Activated CD4-positive, alpha-beta T cell treated with anti-CD3 and anti-CD28 coated beads for 36 hours (primary cell): ENCODE data around the gene CACNA2D3. TPM values are rescaled to one million over a fixed set of nuclear protein-coding genes. Genes with fewer than 3 reads are reported as not detected.

Experiments used
- ATAC-seq: fragments of 200-7000 bp; cut with Tn5 transposase; one replicate; pipeline ENCODE4 v1.10.0; 2021; ENCODE audit warnings: mild to moderate bottlenecking, moderate library complexity
- CTCF ChIA-PET: fragments of 350-600 bp; sonication (Branson Sonifier 250); formaldehyde crosslinking; loops from one replicate; lab custom pipeline; 2021; ENCODE audit warnings: antibody characterized with exemption; lab: Charles Lee
- POLR2A ChIA-PET: fragments of 350-600 bp; sonication (Branson Sonifier 250); formaldehyde crosslinking; loops from one replicate; lab custom pipeline; 2021; ENCODE audit warnings: antibody characterized with exemption, inconsistent platforms; lab: Charles Lee
- DNase-seq: peaks from one replicate; pipeline ENCODE4 v3.0.0-alpha.2; 2020
- H3K27ac Mint-ChIP-seq: one replicate; pipeline ENCODE4 v1.8.0; 2021; ENCODE audit warnings: mixed read lengths
- H3K27me3 Mint-ChIP-seq: one replicate; pipeline ENCODE4 v1.8.0; 2021; ENCODE audit warnings: mixed read lengths
- H3K36me3 Mint-ChIP-seq: one replicate; pipeline ENCODE4 v1.8.0; 2021; ENCODE audit warnings: low read depth, mixed read lengths
- H3K4me1 Mint-ChIP-seq: one replicate; pipeline ENCODE4 v1.8.0; 2021; ENCODE audit warnings: mixed read lengths
- H3K4me3 Mint-ChIP-seq: one replicate; pipeline ENCODE4 v1.8.0; 2021; ENCODE audit warnings: mild to moderate bottlenecking, moderate library complexity, mixed read lengths
- H3K9me3 Mint-ChIP-seq: one replicate; pipeline ENCODE4 v1.8.0; 2021; ENCODE audit warnings: low read depth, mixed read lengths
- intact Hi-C, 2 experiments: fragments of 100-400 bp; cut with DNase I in 1 of 2; cut with micrococcal nuclease in 1 of 2; formaldehyde crosslinking; loops; one replicate each; pipeline versions ENCODE4 v1.14.2 to v1.15.1; 2022 to 2024; cut with DNase I, micrococcal nuclease
- total RNA-seq, 2 experiments: library from RNA; stranded (reverse); gene quantifications; one replicate each; pipeline ENCODE4 v1.2.3, GENCODE V29; 2021

The CACNA2D3 gene
- total RNA-seq, 2 experiments from 2014 or later: not detected

DNA sequence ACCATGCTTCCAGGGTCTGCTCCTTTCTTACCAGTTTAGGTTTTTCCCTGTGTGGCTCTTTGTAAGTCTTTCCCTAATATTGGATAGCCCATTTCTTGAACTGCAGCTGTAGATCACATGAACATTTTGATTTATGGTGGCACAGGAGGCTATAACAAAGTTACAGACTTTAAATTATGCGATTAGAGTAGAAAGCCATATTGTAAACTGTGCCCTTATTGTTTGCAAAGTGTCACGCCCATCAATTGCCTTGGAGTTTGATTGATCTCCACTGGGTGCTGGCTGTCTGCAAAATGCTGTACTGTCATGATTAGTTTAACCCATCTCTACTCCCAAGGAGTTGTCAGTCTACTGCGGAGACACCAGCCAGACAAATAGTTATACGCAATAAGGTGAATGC is 110.3 kb downstream of the CACNA2D3 start:
- Mint-ChIP-seq H3K36me3 (no peaks in the 10 kb centered on the region), H3K27ac (no peak overlapping the region), H3K27me3 (peaks cover 9% of the 10 kb centered on the region), H3K4me3 (no peak overlapping the region), H3K9me3 (no peaks in the 10 kb centered on the region), H3K4me1 (no peaks in the 10 kb centered on the region)
- DNase-seq (no peak), ATAC-seq (no peak)
- POLR2A ChIA-PET: no interaction called here
- CTCF ChIA-PET: no interaction called here
- intact Hi-C loops: no loop called here

DNA sequence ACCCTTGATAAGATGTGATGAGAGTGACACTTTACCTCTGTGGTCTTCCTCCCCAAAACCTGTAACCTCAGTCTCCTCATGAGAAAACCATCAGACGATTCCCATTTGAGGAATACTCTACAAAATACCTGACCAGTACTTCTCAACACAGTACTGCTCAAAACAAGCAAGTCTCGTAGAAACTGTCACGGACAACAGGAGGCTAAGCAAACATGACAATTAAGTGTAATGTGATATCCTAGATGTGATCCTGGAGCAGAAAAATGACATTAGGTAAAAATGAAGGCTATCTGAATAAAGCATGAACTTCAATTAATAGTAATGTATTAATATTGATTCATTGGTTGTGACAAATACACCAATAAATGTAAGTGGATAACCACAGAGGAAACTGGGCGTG is 113.6 kb downstream of the CACNA2D3 start:
- ChIA-PET CTCF (no interaction called here), POLR2A (no interaction called here)
- intact Hi-C loops: no loop called here
- ATAC-seq (no peak), DNase-seq (no peak)
- Mint-ChIP-seq H3K4me1 (no peaks in the 10 kb centered on the region), H3K36me3 (no peaks in the 10 kb centered on the region), H3K27ac (no peak overlapping the region), H3K27me3 (peaks cover 8% of the 10 kb centered on the region), H3K9me3 (no peaks in the 10 kb centered on the region), H3K4me3 (no peak overlapping the region)

DNA sequence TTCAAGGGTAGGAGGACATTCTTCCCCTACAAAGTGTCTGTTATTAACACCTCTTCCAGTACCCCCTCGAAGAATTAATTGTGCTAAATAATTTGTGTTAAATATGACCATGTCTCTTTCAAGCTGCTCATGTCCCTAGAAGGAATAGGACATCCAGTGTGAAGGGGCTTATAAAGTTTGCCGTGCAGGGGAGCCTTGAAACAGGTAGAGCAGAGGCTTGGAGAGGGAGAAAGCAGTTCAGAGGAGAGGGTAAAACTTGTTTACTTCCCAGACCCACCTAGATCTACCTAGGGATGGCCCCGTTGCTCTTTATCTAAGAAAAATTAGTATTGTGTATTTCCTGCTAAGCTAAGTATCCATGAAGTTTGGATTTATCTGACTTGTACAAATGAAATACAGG is 114.8 kb downstream of the CACNA2D3 start:
- ATAC-seq (no peak), DNase-seq (no peak)
- no peaks in the 10 kb centered on the region for H3K9me3 Mint-ChIP-seq
- H3K36me3 Mint-ChIP-seq: no peaks in the 10 kb centered on the region
- H3K27me3 Mint-ChIP-seq: peaks cover 8% of the 10 kb centered on the region
- no peaks in the 10 kb centered on the region for H3K4me1 Mint-ChIP-seq
- CTCF ChIA-PET: no interaction called here
- no peak overlapping the region for H3K4me3 Mint-ChIP-seq
- no peak overlapping the region for H3K27ac Mint-ChIP-seq
- intact Hi-C loops: no loop called here
- POLR2A ChIA-PET: no interaction called here

DNA sequence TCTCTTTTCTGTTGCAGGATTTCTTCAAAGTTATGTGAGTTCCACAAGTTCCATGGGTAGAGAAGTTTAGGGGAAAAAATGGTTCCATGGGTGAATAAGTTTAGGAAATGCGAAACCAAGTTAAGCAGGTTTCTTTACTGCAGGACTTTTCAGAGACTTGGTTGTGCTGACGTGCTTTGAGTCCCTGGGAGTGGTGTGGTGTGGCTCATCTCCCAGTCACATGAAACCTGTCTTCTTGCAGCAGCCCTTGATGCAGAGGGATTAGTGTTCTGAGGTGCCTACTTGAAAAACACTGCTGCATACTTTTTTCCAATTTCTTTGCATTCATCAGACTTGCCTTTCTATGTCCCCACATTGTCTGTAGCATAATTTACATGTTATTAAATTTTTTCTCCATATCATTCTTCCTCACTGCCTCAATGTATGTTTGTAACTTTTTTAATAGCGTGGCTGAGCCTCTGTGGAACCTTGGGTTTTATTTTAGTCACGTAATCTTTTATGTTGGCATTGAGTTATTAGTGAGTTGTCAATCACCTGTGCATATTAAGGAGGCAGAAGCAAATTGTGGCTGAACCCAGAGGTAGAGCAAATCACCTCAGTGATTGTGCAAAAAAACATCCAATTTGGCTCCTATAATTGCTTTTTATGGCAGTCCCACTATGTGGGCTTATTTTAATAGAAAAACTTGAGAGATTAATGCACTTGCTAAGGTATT is 115.6 kb downstream of the CACNA2D3 start:
- ChIA-PET CTCF (no interaction called here), POLR2A (no interaction called here)
- DNase-seq (no peak), ATAC-seq (no peak)
- no peaks in the 10 kb centered on the region for H3K36me3 Mint-ChIP-seq
- no peak overlapping the region for H3K4me3 Mint-ChIP-seq
- intact Hi-C loops: no loop called here
- H3K4me1 Mint-ChIP-seq: no peaks in the 10 kb centered on the region
- H3K27me3 Mint-ChIP-seq: peaks cover 4% of the 10 kb centered on the region
- no peaks in the 10 kb centered on the region for H3K9me3 Mint-ChIP-seq
- H3K27ac Mint-ChIP-seq: no peak overlapping the region

DNA sequence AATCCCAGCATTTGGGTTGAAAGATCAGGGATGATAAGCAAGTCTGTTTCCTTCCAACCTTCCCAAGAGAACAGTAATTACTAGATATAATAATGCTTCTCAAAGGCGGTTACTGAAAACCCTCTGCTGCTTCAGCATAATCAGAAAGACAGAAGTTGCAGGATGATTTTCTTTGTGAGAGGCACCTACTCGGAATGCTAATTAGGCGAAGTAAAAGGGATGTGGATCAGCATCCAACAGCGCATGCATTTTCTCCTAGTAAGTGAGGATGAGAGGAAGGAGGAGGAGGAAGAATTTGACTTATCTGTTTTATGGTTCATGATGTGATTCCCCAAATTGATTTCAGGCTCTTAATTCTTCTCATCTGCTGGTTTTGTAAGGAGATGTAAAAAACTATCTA is 118.0 kb downstream of the CACNA2D3 start:
- peaks cover 2% of the 10 kb centered on the region for H3K27me3 Mint-ChIP-seq
- intact Hi-C loops: no loop called here
- CTCF ChIA-PET: no interaction called here
- no peaks in the 10 kb centered on the region for H3K4me1 Mint-ChIP-seq
- ATAC-seq (no peak), DNase-seq (no peak)
- POLR2A ChIA-PET: no interaction called here
- H3K27ac Mint-ChIP-seq: no peak overlapping the region
- H3K4me3 Mint-ChIP-seq: no peak overlapping the region
- H3K36me3 Mint-ChIP-seq: no peaks in the 10 kb centered on the region
- H3K9me3 Mint-ChIP-seq: no peaks in the 10 kb centered on the region

GRCh38 chr3:54243056-54243931 is 120.9 kb downstream of the CACNA2D3 start:
- intact Hi-C loops: no loop called here
- Mint-ChIP-seq H3K4me1 (no peaks in the 10 kb centered on the region), H3K4me3 (no peak overlapping the region), H3K27me3 (peaks cover 2% of the 10 kb centered on the region), H3K36me3 (no peaks in the 10 kb centered on the region), H3K27ac (no peak overlapping the region), H3K9me3 (peaks cover 4% of the 10 kb centered on the region)
- DNase-seq (no peak), ATAC-seq (no peak)
- ChIA-PET POLR2A (no interaction called here), CTCF (no interaction called here)

GRCh38 chr3:54243960-54244682 is 121.8 kb downstream of the CACNA2D3 start:
- POLR2A ChIA-PET: no interaction called here

DNA sequence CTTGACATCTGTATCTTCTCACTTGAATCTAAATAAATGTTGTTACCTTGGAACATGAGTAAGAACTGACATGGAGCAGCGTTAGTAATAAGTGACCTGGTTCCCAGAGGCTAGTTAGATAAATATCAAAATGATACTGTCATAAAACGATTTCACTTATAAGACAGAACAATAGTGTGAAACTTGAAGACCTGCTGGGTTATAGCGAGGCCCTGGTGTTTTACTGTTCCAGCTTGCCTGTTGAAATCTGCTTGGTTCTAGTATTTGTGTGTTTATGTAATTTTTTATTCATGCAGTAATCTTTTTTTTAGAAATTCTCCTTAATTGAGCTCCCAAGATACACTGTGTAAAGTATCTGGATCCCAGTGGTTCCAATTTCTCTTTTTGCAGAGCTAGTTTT is 129.4 kb downstream of the CACNA2D3 start:
- intact Hi-C loops: no loop called here
- Mint-ChIP-seq H3K9me3 (no peaks in the 10 kb centered on the region), H3K36me3 (no peaks in the 10 kb centered on the region), H3K4me3 (no peak overlapping the region), H3K4me1 (no peaks in the 10 kb centered on the region), H3K27ac (no peak overlapping the region), H3K27me3 (no peaks in the 10 kb centered on the region)
- ATAC-seq: no peak
- ChIA-PET POLR2A (no interaction called here), CTCF (no interaction called here)
- DNase-seq: no peak

More at GRCh38 chr3:54243960-54244682, 121.8 kb downstream of the CACNA2D3 start:
- no peak overlapping the region for H3K27ac Mint-ChIP-seq
- peaks cover 4% of the 10 kb centered on the region for H3K9me3 Mint-ChIP-seq
- no peaks in the 10 kb centered on the region for H3K4me1 Mint-ChIP-seq
- CTCF ChIA-PET: no interaction called here
- ATAC-seq (no peak), DNase-seq (no peak)
- peaks cover 2% of the 10 kb centered on the region for H3K27me3 Mint-ChIP-seq
- H3K4me3 Mint-ChIP-seq: no peak overlapping the region
- no peaks in the 10 kb centered on the region for H3K36me3 Mint-ChIP-seq
- intact Hi-C loops: no loop called here

GRCh38 chr3:54257125-54257720 is 134.9 kb downstream of the CACNA2D3 start:
- H3K27ac Mint-ChIP-seq: no peak overlapping the region
- no peaks in the 10 kb centered on the region for H3K36me3 Mint-ChIP-seq
- intact Hi-C loops: no loop called here
- POLR2A ChIA-PET: interaction anchor here (0.6 kb wide), 1 partner anchor 138 kb away, joined by 5 read pairs; no protein-coding TSS in a partner anchor
- no peaks in the 10 kb centered on the region for H3K4me1 Mint-ChIP-seq
- CTCF ChIA-PET: no interaction called here
- no peak for ATAC-seq
- no peak for DNase-seq
- no peak overlapping the region for H3K4me3 Mint-ChIP-seq
- H3K9me3 Mint-ChIP-seq: no peaks in the 10 kb centered on the region
- peaks cover 8% of the 10 kb centered on the region for H3K27me3 Mint-ChIP-seq

GRCh38 chr3:54259636-54260035 is 137.3 kb downstream of the CACNA2D3 start:
- peaks cover 13% of the 10 kb centered on the region for H3K27me3 Mint-ChIP-seq
- H3K27ac Mint-ChIP-seq: no peak overlapping the region
- no peak overlapping the region for H3K4me3 Mint-ChIP-seq
- intact Hi-C loops: no loop called here
- DNase-seq (no peak), ATAC-seq (no peak)
- no peaks in the 10 kb centered on the region for H3K9me3 Mint-ChIP-seq
- no peaks in the 10 kb centered on the region for H3K4me1 Mint-ChIP-seq
- H3K36me3 Mint-ChIP-seq: no peaks in the 10 kb centered on the region
- POLR2A ChIA-PET: no interaction called here
- CTCF ChIA-PET: no interaction called here

GRCh38 chr3:54261141-54261540 is 138.8 kb downstream of the CACNA2D3 start:
- H3K4me1 Mint-ChIP-seq: no peaks in the 10 kb centered on the region
- DNase-seq (no peak), ATAC-seq (no peak)
- peaks cover 13% of the 10 kb centered on the region for H3K27me3 Mint-ChIP-seq
- H3K27ac Mint-ChIP-seq: no peak overlapping the region
- H3K36me3 Mint-ChIP-seq: no peaks in the 10 kb centered on the region
- no peak overlapping the region for H3K4me3 Mint-ChIP-seq
- POLR2A ChIA-PET: no interaction called here
- CTCF ChIA-PET: no interaction called here
- intact Hi-C loops: no loop called here
- H3K9me3 Mint-ChIP-seq: no peaks in the 10 kb centered on the region
